ENCODE results near the gene TPSD1.
"Not testable (repeated sequence)": the region's sequence is repeated elsewhere in the genome, so short reads cannot be mapped to it uniquely, and the experiment has no call there.

Gene TPSD1

GRCh38 chr16:1293921-1294656, 38.2 kb downstream of the TPSD1 start:
- Histone ChIP-seq H3K4me1 (no peaks in the 10 kb centered on the region), H3K9me3 (no peaks in the 10 kb centered on the region), H3K36me3 (no peaks in the 10 kb centered on the region), H3K27me3 (peaks cover 84% of the 10 kb centered on the region), H3K4me3 (ENCODE audit: low read depth, low read length) (no peak overlapping the region)
- TF ChIP-seq CTCF (IDR thresholded peaks at IDR 0.05; ENCODE audit: low read depth, low read length) = no peak
- DNase-seq = no peak

GRCh38 chr16:1295465-1295864, 39.6 kb downstream of the TPSD1 start:
- Histone ChIP-seq H3K36me3 (no peaks in the 10 kb centered on the region), H3K27me3 (peaks cover 85% of the 10 kb centered on the region), H3K4me3 (ENCODE audit: low read depth, low read length) (no peak overlapping the region), H3K9me3 (no peaks in the 10 kb centered on the region), H3K4me1 (no peaks in the 10 kb centered on the region)
- DNase-seq = no peak
- TF ChIP-seq CTCF (IDR thresholded peaks at IDR 0.05; ENCODE audit: low read depth, low read length) = no peak

GRCh38 chr16:1296688-1297017, 40.8 kb downstream of the TPSD1 start:
- H3K9me3 ChIP-seq; DNase-seq; H3K4me3 ChIP-seq (ENCODE audit: low read depth, low read length); H3K36me3 ChIP-seq; H3K4me1 ChIP-seq: not testable (repeated sequence)
- H3K27me3 ChIP-seq = peaks cover 85% of the 10 kb centered on the region

GRCh38 chr16:1297018-1297696, 41.3 kb downstream of the TPSD1 start:
- Histone ChIP-seq H3K4me3 (ENCODE audit: low read depth, low read length) (no peak overlapping the region), H3K36me3 (no peaks in the 10 kb centered on the region), H3K4me1 (no peaks in the 10 kb centered on the region), H3K27me3 (peaks cover 85% of the 10 kb centered on the region), H3K9me3 (no peaks in the 10 kb centered on the region)
- no peak for TF ChIP-seq CTCF (IDR thresholded peaks at IDR 0.05; ENCODE audit: low read depth, low read length)
- DNase-seq = no peak

GRCh38 chr16:1298406-1298805, 42.5 kb downstream of the TPSD1 start:
- no peak for DNase-seq
- Histone ChIP-seq H3K4me3 (ENCODE audit: low read depth, low read length) (no peak overlapping the region), H3K9me3 (no peaks in the 10 kb centered on the region), H3K36me3 (no peaks in the 10 kb centered on the region), H3K4me1 (no peaks in the 10 kb centered on the region), H3K27me3 (peaks cover 77% of the 10 kb centered on the region)
- TF ChIP-seq CTCF (IDR thresholded peaks at IDR 0.05; ENCODE audit: low read depth, low read length) = no peak

GRCh38 chr16:1299012-1299867, 43.4 kb downstream of the TPSD1 start:
- Histone ChIP-seq H3K9me3 (no peaks in the 10 kb centered on the region), H3K36me3 (no peaks in the 10 kb centered on the region), H3K27me3 (peaks cover 70% of the 10 kb centered on the region), H3K4me3 (ENCODE audit: low read depth, low read length) (no peak overlapping the region), H3K4me1 (no peaks in the 10 kb centered on the region)
- DNase-seq = no peak
- TF ChIP-seq CTCF (IDR thresholded peaks at IDR 0.05; ENCODE audit: low read depth, low read length) = no peak
